Right ventricle myocardium superior (tissue), 1 donor: ENCODE measurements around the gene DMD. TPM values are rescaled to one million over a fixed set of nuclear protein-coding genes. Genes with fewer than 3 reads are reported as not detected.
"Not testable (repeated sequence)": the region's sequence is repeated elsewhere in the genome, so short reads cannot be mapped to it uniquely, and the experiment has no call there.

ENCODE experiments used
- ATAC-seq: fragments of 200-7000 bp; cut with Tn5 transposase; one replicate; pipeline ENCODE4 v1.9.1; 2020; ENCODE audit warnings: mild to moderate bottlenecking; ENCODE audit not compliant: poor library complexity
- DNase-seq: peaks from one replicate; pipeline ENCODE4 v3.0.0-alpha.2; 2020
- intact Hi-C: fragments of 100-400 bp; cut with DNase I; formaldehyde crosslinking; loops from one replicate; pipeline ENCODE4 v1.11.2; 2022
- total RNA-seq: library from RNA; stranded (reverse); fragmentation: NEBNext Ultra II Directional; extraction: Animal tissue kit (Norgen Biotek cat#: 25700); gene quantifications from one replicate; pipeline ENCODE4 v1.2.1, GENCODE V29; 2021
- donor health status: DM: no; HTN: yes; CAD: no; lungs with severe emphysema.

The DMD gene
- total RNA-seq, 1 donor from 2014 or later = 135 TPM

DNA sequence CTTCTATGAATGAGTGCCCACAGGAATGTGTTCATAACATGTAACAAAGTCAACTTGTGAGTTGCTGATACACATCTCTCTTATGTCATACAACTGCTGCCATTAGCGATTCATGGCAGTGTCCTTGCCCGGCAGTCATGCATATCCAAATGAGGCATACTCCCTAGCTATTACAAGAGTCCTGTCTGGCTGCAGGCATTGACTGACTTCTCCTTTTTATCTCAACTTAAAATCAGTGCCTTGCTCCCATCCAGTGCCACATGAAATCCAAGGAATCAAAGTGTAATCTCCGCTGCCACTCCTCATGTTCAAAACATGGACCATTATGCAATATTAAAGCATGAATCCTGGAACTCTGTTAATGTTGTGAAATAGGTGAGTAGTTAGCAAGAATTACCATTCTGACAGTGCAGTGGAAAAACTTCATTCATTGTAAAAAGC, 1790.6 kb downstream of the DMD start:
- no peak for DNase-seq
- ATAC-seq = no peak
- intact Hi-C loops = no loop called here

DNA sequence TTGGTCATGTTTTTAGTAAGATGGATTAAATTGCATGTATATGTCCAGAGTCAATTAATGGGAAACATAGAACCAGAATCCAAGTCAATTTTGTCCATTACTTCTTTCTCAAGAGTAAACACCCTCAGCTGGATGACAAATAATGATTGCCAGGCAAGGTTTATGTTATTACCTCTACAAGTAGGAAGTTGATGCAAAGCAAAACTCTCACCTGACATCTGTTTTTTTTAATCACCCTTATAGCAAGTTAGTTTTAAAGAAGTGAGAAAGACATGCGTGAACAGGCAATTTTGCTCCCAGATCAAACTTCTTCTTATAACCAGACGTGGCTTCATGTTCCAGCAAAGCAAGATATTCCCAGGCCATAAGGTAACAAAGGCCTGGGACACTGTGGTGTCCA, 1791.0 kb downstream of the DMD start:
- intact Hi-C loops = no loop called here
- no peak for ATAC-seq

DNA sequence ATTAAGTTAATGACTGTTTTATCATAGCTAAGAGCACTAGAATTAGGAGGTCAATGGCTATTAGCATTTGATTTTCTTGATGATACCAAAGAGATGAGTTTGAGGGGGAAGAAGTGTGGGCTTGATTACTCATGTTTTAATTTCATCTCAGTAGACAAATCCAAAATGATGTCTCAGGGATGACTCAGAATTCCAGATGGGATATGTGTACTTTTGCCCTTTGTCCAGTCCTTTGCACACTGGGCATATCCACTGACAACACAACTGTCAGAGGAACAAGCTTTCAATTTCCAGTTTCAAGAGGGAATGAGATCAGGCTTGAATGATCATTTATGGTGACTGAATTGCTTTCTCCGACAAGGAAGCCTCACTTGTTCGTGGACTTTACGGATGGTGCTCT, 1814.2 kb downstream of the DMD start:
- ATAC-seq (no peak), DNase-seq (no peak)
- intact Hi-C loops = no loop called here

More for the DNA sequence above, 1791.0 kb downstream of the DMD start:
- DNase-seq = no peak

DNA sequence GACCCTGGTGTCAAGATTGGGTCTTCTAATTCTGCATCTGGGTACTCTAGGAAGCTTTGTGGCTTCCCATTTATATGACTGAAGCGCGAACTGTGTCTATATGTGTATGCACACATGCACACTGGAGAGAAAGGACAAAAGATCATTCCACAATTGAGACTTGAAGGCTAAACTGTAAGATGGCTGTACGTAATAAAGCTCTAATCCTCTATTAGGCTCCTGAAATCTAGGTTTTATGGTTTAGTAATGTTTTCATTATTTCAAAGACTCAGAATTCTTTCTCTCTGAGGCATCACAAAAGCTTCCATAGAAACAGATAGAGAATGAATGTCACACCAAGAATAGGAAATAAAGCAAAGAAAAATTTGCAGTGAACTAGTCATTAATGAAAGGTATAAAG, 1818.8 kb downstream of the DMD start:
- intact Hi-C loops = no loop called here
- ATAC-seq = no peak
- no peak for DNase-seq

DNA sequence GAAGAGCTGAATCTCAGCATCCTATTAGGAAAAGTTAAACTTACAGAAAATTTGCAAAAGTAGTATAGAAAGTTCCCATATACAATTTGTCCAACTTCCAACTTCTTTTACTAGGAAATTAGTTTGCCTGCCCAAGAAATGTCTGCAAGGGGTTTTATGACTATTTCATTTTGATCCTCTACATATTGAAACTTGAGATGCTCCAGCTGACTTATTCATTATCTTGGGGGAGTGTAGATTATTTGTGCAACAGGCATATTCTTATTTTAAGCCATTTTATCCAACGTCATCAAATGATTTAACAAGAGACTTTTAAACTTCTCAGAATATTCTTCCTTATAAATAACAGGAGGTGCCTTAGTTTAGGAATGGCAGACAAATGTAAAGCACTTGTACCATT, 1822.4 kb downstream of the DMD start:
- ATAC-seq = no peak
- no peak for DNase-seq
- intact Hi-C loops = no loop called here

DNA sequence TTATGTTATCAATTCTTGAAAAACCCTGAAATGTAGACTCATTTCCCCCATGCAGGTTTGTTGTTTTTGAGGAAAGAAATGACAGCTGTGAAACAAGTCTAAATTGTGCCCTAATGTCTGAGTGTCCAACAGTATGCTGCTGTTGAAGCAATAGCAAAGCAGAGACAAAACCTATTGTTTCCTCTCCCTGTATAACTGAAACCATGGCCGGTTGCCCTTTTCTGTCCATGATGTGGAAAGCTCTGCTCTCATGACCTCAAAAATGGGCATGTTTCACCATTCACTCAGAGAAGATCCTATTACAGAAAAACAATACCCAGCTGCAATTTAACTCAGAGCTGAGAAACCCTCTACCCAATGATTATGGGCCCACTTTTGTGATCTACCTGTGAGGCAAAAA, 1826.9 kb downstream of the DMD start:
- DNase-seq (no peak), ATAC-seq (no peak)
- intact Hi-C loops = no loop called here

DNA sequence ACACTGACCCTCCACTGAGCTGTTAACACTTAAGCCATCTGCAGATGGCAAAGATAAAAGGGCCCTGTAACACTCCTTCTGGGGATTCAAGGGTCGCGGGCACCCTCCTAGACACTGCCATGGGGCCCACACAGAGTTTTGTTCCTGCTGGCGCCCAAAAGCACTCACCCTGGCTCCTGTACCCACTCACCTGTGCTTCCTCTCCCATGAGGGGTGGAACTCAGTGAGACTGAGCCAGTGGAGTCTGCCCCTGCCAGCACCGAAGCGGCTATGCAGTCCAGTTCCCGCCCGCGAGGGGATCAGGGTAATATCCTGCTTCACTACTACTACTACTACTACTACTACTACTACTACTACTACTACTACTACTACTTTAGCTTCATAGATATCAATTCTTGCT, 1827.4 kb downstream of the DMD start:
- intact Hi-C loops = no loop called here
- DNase-seq = no peak
- no peak for ATAC-seq

DNA sequence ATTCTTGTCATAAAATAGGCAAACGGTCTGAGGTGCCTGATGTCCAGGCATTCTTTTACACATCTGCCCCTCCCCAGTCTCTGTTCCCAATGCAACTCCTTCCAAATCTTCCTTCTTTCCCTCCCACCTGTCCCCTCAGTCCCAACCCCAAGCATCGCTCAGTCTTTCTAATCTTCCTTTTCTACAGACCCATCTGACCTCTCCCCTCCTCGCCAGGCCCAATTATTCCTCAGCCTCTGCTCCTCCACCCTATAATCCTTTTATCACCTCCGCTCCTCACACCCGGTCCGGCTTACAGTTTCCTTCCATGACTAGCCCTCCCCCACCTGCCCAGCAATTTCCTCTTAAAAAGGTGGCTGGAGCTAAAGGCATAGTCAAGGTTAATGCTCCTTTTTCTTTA, 1832.4 kb downstream of the DMD start:
- DNase-seq, ATAC-seq, intact Hi-C loops: not testable (repeated sequence)

DNA sequence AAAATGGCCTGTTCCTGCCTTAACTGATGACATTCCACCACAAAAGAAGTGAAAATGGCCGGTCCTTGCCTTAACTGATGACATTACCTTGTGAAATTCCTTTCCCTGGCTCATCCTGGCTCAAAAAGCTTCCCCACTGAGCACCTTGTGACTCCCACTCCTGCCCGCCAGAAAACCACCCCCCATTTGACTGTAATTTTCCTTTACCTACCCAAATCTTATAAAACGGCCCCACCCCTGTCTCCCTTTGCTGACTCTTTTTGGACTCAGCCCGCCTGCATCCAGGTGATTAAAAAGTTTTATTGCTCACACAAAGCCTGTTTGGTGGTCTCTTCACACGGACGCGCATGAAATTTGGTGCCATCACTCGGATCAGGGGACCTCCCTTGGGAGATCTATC, 1833.5 kb downstream of the DMD start:
- ATAC-seq, intact Hi-C loops: not testable (repeated sequence)

DNA sequence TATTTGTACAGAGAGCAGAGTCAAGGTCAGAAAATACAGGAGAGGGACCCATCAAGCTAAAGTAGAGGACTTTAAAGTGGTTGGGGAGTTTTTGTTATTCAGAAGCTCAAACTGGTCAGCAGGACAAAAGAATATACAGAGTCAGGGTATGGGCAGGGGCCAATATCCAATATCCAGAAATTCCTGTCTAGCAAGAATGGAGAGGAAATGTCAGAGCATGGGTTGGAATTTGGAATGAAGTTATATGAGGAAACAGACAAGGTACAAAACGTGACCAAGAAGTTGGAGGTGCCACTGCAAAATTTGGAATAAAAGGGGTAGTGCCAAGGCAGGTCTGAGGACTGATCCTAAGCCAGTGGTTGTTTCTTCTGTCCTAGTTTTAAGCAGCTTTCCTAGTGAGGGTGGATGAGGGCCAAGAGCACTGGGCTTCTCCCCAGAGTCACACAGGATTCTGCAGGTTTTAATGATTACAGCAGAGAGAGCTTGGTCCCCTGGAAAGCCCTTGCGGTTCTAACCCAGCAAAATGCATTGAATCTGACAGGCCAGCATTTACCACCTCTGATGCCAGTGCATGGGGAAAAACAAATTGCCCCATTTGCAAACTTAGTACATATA, 1834.8 kb downstream of the DMD start:
- intact Hi-C loops = no loop called here
- DNase-seq = no peak
- no peak for ATAC-seq

More for the DNA sequence above, 1833.5 kb downstream of the DMD start:
- DNase-seq = not testable (repeated sequence)

DNA sequence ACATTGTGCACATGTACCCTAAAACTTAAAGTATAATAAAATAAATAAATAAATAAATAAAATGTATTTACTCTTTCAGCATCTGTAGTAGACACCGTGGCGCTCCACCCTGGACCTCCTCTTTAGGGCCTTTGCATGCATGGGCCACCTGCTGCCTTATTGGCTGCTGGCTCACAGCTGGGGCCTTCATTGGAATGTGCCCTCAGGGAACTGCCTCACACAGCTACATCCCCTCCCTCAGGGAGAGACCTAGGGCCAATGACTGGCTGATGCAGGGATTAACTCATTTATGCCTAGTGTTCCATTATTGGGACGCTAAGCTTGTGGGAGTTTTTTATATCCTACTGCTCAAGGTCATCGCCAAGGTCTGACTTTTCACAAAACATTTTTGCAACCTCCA, 1836.6 kb downstream of the DMD start:
- ATAC-seq = no peak
- no peak for DNase-seq
- intact Hi-C loops = no loop called here

DNA sequence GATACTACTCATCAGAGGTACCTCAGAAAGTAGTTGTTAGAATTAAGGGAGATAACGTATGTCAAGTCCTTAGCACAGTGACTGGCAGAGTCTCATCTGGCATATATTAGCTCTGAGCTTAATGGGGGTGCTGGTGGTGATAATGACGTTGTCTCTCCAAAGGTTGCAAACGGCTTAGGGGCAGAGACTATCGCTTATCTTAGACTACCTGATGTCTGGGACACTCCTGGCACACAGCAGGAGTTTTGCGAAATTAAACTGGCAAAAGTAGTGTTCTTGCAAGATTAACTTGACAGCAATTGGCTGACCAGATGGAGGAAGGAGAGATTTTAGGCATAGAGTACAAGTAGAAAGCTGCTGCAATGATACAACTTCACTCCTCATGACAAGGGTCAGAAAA, 1839.4 kb downstream of the DMD start:
- DNase-seq = no peak
- intact Hi-C loops = no loop called here
- ATAC-seq = peak; percentile 31

DNA sequence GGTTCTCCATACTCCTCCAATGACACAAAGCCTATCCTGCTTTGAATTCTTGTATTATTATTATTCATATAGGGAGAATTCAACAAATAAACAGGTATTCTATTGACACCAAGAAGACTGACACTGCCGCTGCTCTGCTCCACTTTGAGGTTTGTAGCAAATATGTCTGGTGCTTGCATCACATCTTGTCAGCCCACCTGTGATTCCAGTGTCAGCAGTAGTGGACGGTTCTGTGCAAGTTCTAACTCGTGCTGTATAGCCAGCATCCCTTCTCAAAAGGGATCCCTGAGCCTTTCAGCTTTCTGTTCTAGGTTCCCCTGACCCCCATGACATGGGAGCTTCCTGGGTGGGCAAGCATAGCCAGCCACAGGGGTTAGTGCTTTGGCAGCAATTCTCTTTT, 1843.5 kb downstream of the DMD start:
- intact Hi-C loops = no loop called here
- ATAC-seq = no peak

DNA sequence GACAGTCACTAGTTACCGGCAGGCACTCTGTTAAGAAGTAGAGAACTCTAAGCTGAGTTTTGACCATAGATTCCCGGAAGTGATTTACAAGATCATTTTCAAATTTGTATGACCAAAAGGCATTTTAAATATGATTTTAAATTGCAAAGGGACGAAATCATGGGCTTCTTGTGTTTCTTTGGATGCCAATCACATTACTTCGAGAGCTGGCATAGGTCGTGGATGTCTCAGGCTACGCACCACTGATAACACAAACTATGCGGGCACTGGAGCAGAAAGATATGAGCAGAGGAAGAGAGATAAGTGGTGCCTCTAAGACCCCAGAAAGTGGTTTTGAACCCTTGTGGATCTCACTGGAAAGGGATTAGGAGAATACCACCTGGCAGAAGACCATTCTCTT, 1845.3 kb downstream of the DMD start:
- DNase-seq (no peak), ATAC-seq (no peak)
- intact Hi-C loops = no loop called here

More for the DNA sequence above, 1843.5 kb downstream of the DMD start:
- DNase-seq = no peak

DNA sequence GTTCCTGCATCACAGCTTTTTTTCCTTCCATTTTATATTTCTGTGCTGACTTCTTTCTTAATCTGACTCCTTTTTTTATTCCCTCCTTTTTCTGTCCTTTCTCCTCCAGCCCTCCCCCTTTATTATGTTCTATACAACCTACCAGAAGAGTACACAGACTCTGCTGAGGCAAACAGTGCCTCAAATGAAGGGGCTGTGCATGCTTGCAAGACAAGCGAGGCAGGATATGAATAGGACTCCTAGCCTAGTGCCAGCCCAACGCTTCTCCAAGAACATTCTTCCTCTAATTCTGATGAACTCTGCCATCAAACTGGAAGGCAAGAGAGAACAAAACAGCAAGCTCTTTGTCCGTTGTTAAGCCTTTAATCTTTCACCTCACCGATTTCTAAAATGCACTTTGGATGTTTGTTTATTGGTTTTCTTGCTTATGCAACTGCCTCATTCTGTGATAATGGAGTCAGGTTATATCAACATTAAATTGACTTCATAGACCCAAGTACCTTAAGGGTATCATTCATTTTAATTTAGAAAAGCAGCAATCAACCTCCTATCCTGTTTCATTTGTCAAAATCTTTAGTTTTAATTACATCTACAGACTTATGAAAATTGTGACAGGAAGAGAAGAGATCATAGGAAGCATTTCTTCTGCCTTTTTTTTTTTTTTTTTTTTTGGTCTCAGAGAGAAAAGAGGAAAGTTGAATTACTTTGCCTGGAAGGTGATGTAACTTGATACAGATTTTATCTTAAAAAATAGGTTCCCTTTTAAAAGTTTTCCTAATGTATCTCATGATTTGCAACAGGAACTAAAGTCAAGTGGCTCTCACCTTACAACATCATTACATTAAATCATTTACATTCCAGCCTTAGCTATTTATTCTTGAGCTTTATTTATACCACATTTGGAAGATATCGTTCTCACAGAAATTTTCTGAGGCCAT, 1854.8 kb downstream of the DMD start:
- DNase-seq (no peak), ATAC-seq (peak; percentile 27)
- intact Hi-C loops = no loop called here

DNA sequence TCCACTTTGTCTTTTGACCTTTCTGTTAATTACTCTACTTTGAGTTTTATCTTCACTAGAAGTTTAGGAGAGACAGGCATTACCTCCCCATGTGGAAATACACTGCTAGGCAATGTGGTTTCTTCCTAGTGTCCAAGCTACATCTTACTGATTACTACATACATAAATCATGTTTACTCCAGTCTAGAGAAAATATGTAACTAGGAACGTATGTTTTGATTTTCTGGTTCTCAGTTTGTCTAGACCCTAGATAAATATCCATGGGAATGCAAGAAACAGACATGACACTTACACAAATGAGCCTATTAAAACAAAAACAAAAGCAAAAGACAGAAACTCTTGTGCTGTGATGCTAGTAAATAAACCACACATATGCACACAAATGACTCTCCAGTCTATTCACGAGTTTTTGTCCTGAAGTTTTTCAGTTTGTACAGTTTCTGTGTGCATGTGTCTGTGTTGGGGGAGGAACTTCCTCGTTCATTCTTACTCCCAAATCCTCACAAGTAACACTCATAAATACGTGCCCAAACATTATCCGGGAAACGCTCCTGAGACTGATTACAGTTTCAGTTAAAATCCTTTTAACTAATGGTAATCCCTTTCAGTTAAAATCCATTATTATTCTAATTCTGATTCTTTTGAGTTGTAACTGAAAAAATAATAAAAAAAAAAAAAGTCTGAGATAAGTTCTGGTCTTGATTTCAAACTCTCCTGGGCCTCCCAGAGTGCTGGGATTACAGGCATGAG, 1856.0 kb downstream of the DMD start:
- no peak for ATAC-seq
- DNase-seq = no peak
- intact Hi-C loops = no loop called here

DNA sequence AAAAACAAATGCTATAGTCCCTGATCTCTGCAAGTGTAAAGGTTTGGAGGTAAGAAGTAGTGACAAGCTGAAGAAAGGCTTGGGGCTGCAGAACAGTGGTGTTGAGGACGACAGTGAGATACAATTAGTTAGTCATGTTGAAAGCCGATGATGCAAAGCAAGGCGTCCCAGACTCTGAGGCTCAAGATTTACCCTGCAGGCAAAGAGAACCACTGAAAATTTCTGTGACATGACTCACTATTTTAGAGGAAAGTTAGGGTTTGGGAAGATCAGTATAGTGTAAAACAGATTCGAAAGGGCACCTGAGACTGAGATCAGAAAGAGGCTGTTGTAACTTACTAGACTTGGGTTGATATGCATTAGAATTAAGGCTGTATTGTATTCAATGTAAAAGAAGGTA, 1858.3 kb downstream of the DMD start:
- DNase-seq (no peak), ATAC-seq (no peak)
- intact Hi-C loops = no loop called here

DNA sequence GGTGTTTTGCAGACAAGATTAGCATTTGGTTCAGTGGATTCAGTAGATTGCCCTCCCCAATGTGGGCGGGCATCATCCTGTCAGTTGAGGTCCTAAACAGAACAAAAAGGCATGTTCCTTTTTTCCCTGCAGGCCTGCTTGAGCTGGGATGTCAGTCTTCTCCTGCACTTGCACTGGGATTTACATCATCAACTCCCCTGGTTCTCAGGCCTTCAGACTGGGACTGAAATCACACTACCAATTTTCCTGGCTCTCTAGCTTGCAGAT, 1860.6 kb downstream of the DMD start:
- no peak for ATAC-seq
- intact Hi-C loops = no loop called here

DNA sequence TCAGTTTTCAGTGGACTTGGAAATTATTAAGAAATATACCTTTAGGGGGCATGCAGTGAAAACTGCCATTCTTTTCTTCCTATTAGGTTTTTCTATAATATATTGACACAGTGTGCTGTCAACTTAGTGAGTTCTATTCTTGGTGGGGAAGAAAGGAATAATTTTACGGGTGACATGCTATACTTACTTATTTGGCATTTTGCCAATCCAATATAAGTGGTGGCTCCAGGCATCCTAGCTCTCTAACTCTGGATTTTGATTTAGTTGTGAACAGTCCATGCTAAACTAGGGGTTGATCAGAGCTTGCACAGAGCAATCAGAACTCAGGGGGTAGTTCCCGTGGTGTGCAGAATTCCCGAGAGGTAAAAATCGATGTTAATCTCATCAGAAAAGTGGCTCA, 1861.8 kb downstream of the DMD start:
- intact Hi-C loops = no loop called here
- DNase-seq (no peak), ATAC-seq (no peak)

More for the DNA sequence above, 1860.6 kb downstream of the DMD start:
- DNase-seq = no peak

DNA sequence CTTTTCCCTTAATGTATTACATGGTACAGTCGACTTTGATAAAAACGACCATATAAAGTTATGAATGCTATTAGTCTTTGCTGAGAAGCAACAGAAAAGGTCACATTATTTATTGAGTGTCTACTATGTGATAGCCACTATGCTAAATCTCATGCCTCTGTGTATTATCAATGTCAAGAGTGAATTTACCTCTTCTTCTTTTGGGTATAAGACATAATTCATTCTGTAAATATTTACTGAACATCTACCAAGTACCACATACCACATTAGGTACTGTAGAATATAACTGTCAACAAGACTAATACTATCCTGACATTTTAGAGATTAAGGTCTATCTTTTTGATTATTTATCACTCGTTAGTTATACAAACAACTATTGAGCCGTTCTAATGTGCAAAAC, 1870.8 kb downstream of the DMD start:
- DNase-seq = no peak
- no peak for ATAC-seq
- intact Hi-C loops = no loop called here
